HCT116 (cell line): ENCODE results near the gene ERGIC2. TPM values are rescaled to one million over a fixed set of nuclear protein-coding genes. Genes with fewer than 3 reads are reported as not detected.

Experiments used
- ATAC-seq: fragments of 200-7000 bp; cut with Tn5 transposase; 2 replicates; pipeline ENCODE4 v1.9.1; 2020; ENCODE audit warnings: mild to moderate bottlenecking, moderate library complexity
- BruUV-seq: library from RNA; stranded (reverse); fragments of 400-500 nt; replicated peaks from 2 replicates; lab custom pipeline; 2021; lab: Mats Ljungman, UMichigan
- CTCF ChIA-PET: fragments of 300-600 bp; sonication (Branson Sonifier 250); formaldehyde crosslinking; loops from one replicate; lab custom pipeline; 2021; ENCODE audit warnings: antibody characterized with exemption; lab: Charles Lee
- POLR2A ChIA-PET: fragments of 300-600, 350-600 bp; sonication (Branson Sonifier 250); formaldehyde crosslinking; loops from one replicate; lab custom pipeline; 2021; ENCODE audit warnings: antibody characterized with exemption; lab: Charles Lee
- RAD21 ChIA-PET, 2 experiments: fragments of 300-600 bp; sonication (Branson Sonifier 250); formaldehyde crosslinking; loops; one replicate each; lab custom pipeline; 2023; ENCODE audit warnings: low total read pairs in 2 of 2; ENCODE audit not compliant: uncharacterized antibody in 2 of 2, unreplicated experiment in 2 of 2, low non-redundant PET in 1 of 2; lab: Charles Lee
- DNase-seq: peaks from one replicate; pipeline ENCODE4 v3.0.0-alpha.2; 2010; ENCODE audit warnings: low read depth, low spot score
- H2AFZ ChIP-seq: fragments of 200-600 bp; shearing (Covaris generic), sonication (generic); 2 replicates; pipeline ENCODE4 v1.6.1; 2017; ENCODE audit warnings: low read depth, mixed run types, mixed read lengths, antibody characterized with exemption, low read length; ENCODE audit not compliant: poor library complexity, severe bottlenecking
- H3K27ac ChIP-seq: 2 replicates; pipeline ENCODE4 v1.5.1; 2012; ENCODE audit warnings: low read depth, low read length
- H3K27me3 ChIP-seq: fragments of 200-600 bp; sonication (generic); 2 replicates; pipeline ENCODE4 v1.6.1; 2016; ENCODE audit warnings: mixed run types, low read length, mixed read lengths; ENCODE audit not compliant: insufficient read depth
- H3K36me3 ChIP-seq, 2 experiments: fragments of 200-500 bp in 1 of 2; fragments of 200-600 bp in 1 of 2; sonication (Bioruptor generic) in 1 of 2; sonication (generic) in 1 of 2; 2 replicates each; pipeline versions ENCODE4 v1.5.1 to v1.6.1; 2014 to 2016; ENCODE audit warnings: low read length in 2 of 2, inconsistent platforms in 1 of 2, mixed read lengths in 1 of 2, mixed run types in 1 of 2; ENCODE audit not compliant: insufficient read depth in 2 of 2, control insufficient read depth in 1 of 2
- H3K4me1 ChIP-seq, 2 experiments: fragments of 200-600 bp in 1 of 2; sonication (generic) in 1 of 2; 2 replicates each; pipeline versions ENCODE4 v1.5.1 to v1.6.1; 2012 to 2017; ENCODE audit warnings: low read length in 2 of 2, inconsistent platforms in 1 of 2, mild to moderate bottlenecking in 1 of 2, mixed read lengths in 1 of 2, mixed run types in 1 of 2, moderate library complexity in 1 of 2; ENCODE audit not compliant: insufficient read depth in 2 of 2, control insufficient read depth in 1 of 2
- H3K4me2 ChIP-seq: fragments of 200-600 bp; sonication (generic); 2 replicates; pipeline ENCODE4 v1.6.1; 2017; ENCODE audit warnings: mixed run types, low read length, mixed read lengths
- H3K4me3 ChIP-seq, 2 experiments: fragments of 200-600 bp in 1 of 2; sonication (generic) in 1 of 2; replicated peaks in 1 of 2; 2 replicates each; pipeline ENCODE4 v1.5.1; 2011 to 2016; ENCODE audit warnings: low read length in 2 of 2, control low read depth in 1 of 2, low read depth in 1 of 2, mild to moderate bottlenecking in 1 of 2, mixed read lengths in 1 of 2, mixed run types in 1 of 2
- H3K79me2 ChIP-seq: fragments of 200-600 bp; sonication (generic); 2 replicates; pipeline ENCODE4 v1.6.1; 2017; ENCODE audit warnings: mild to moderate bottlenecking, mixed run types, low read length, moderate library complexity, mixed read lengths; ENCODE audit not compliant: insufficient read depth
- H3K9ac ChIP-seq: fragments of 200-600 bp; sonication (generic); 2 replicates; pipeline ENCODE4 v1.6.1; 2016; ENCODE audit warnings: low read length, mixed read lengths
- H3K9me2 ChIP-seq: fragments of 200-600 bp; sonication (generic), shearing (Covaris generic); 2 replicates; pipeline ENCODE4 v1.6.1; 2017; ENCODE audit warnings: mixed run types, mild to moderate bottlenecking, moderate library complexity; ENCODE audit not compliant: insufficient read depth
- H3K9me3 ChIP-seq, 2 experiments: fragments of 200-500 bp in 1 of 2; fragments of 200-600 bp in 1 of 2; sonication (Bioruptor generic) in 1 of 2; sonication (generic) in 1 of 2; 2 replicates each; pipeline ENCODE4 v1.6.1; 2014 to 2017; ENCODE audit warnings: low read length in 2 of 2, mixed read lengths in 2 of 2, inconsistent platforms in 1 of 2, low read depth in 1 of 2, mild to moderate bottlenecking in 1 of 2, mixed run types in 1 of 2, moderate library complexity in 1 of 2; ENCODE audit not compliant: control insufficient read depth in 1 of 2, insufficient read depth in 1 of 2
- H4K20me1 ChIP-seq: fragments of 200-600 bp; sonication (generic), shearing (Covaris generic); 2 replicates; pipeline ENCODE4 v1.6.1; 2017; ENCODE audit warnings: mixed run types, mild to moderate bottlenecking, moderate library complexity; ENCODE audit not compliant: insufficient read depth
- CTCF ChIP-seq, 3 experiments: fragments of 200-600 bp in 1 of 3; sonication (generic) in 1 of 3; IDR thresholded peaks in 2 of 3; conservative IDR thresholded peaks in 1 of 3; 2 replicates each; pipeline ENCODE4 v1.5.1; 2012 to 2017; ENCODE audit warnings: low read depth in 2 of 3, low read length in 2 of 3, antibody characterized with exemption in 1 of 3, borderline replicate concordance in 1 of 3, control low read depth in 1 of 3, mild to moderate bottlenecking in 1 of 3, mixed read lengths in 1 of 3, mixed run types in 1 of 3, moderate library complexity in 1 of 3; ENCODE audit not compliant: insufficient read depth in 1 of 3
- ELF1 ChIP-seq: IDR thresholded peaks from 2 replicates; pipeline ENCODE4 v1.6.1; 2012; ENCODE audit warnings: low read depth, borderline replicate concordance
- FOSL1 ChIP-seq: IDR thresholded peaks from 2 replicates; pipeline ENCODE4 v1.6.1; 2012; ENCODE audit warnings: low read depth
- JUND ChIP-seq: IDR thresholded peaks from 2 replicates; pipeline ENCODE4 v1.6.1; 2012
- POLR2A ChIP-seq: IDR thresholded peaks from 2 replicates; pipeline ENCODE4 v1.7.0; 2011; ENCODE audit warnings: borderline replicate concordance; ENCODE audit not compliant: insufficient read depth, insufficient read length; ENCODE audit errors: extremely low read depth
- RAD21 ChIP-seq: IDR thresholded peaks from 2 replicates; pipeline ENCODE4 v1.6.1; 2012; ENCODE audit warnings: low read depth, mild to moderate bottlenecking
- REST ChIP-seq: IDR thresholded peaks from 2 replicates; pipeline ENCODE4 v1.6.1; 2012; ENCODE audit warnings: low read depth
- SIN3A ChIP-seq: IDR thresholded peaks from 2 replicates; pipeline ENCODE4 v1.6.1; 2012; ENCODE audit warnings: low read depth
- SRF ChIP-seq: IDR thresholded peaks from 2 replicates; pipeline ENCODE4 v1.6.1; 2012; ENCODE audit warnings: low read depth
- TCF7L2 ChIP-seq: IDR thresholded peaks from 2 replicates; pipeline ENCODE4 v1.7.0; 2011; ENCODE audit warnings: borderline replicate concordance, inconsistent platforms; ENCODE audit not compliant: insufficient read depth, insufficient read length; ENCODE audit errors: extremely low read depth
- YY1 ChIP-seq: IDR thresholded peaks from 2 replicates; pipeline ENCODE4 v1.6.1; 2011; ENCODE audit warnings: low read length, low read depth, moderate library complexity, mild to moderate bottlenecking; ENCODE audit not compliant: insufficient replicate concordance; ENCODE audit errors: extremely low read depth
- ZBTB33 ChIP-seq: IDR thresholded peaks from 2 replicates; pipeline ENCODE4 v1.6.1; 2011; ENCODE audit warnings: mild to moderate bottlenecking, low read length, moderate library complexity; ENCODE audit not compliant: insufficient replicate concordance; ENCODE audit errors: extremely low read depth
- ZFX ChIP-seq: fragments of 450-650 bp; IDR thresholded peaks from 2 replicates; pipeline ENCODE4 v1.6.1; 2017
- intact Hi-C: fragments of 100-400 bp; cut with micrococcal nuclease; formaldehyde crosslinking; loops from 2 replicates; pipeline ENCODE4 v1.10.0; 2022
- total RNA-seq: library from RNA; stranded (reverse); gene quantifications from one replicate; pipeline ENCODE4 v1.2.1, GENCODE V29; 2021; ENCODE audit not compliant: unreplicated experiment

The ERGIC2 gene
- total RNA-seq, 1 experiment from 2014 or later: 71.1 TPM

GRCh38 chr12:29403991-29404390 lies 23.0 kb upstream of the ERGIC2 start:
- no peaks in the 10 kb centered on the region for H3K27me3 ChIP-seq
- intact Hi-C loops: no loop called here
- no peaks in the 10 kb centered on the region for H4K20me1 ChIP-seq
- H3K27ac ChIP-seq: no peak overlapping the region
- no peak overlapping the region for H3K9ac ChIP-seq
- TF ChIP-seq POLR2A (no peak), FOSL1 (no peak), TCF7L2 (no peak), ZBTB33 (no peak), ELF1 (no peak), ZFX (no peak), YY1 (no peak), SRF (no peak), JUND (no peak), SIN3A (no peak), CTCF (IDR thresholded peaks at IDR 0.05 in 2 of 3, conservative IDR thresholded peaks at IDR 0.05 in 1 of 3; ENCODE audit: borderline replicate concordance in 1 of 3, insufficient read depth in 1 of 3, low read depth in 2 of 3, low read length in 2 of 3) (no peak), RAD21 (no peak), REST (no peak)
- H3K4me1 ChIP-seq: no peaks in the 10 kb centered on the region
- POLR2A ChIA-PET: no interaction called here
- no peaks in the 10 kb centered on the region for H3K79me2 ChIP-seq
- no peak overlapping the region for H2AFZ ChIP-seq
- ATAC-seq: no peak
- no peaks in the 10 kb centered on the region for H3K36me3 ChIP-seq
- H3K4me3 ChIP-seq: no peak overlapping the region
- no peaks in the 10 kb centered on the region for H3K9me3 ChIP-seq
- no peak overlapping the region for H3K4me2 ChIP-seq
- no TSS peak for BruUV-seq
- CTCF ChIA-PET: no interaction called here
- no peak for DNase-seq
- RAD21 ChIA-PET: no interaction called here
- no peaks in the 10 kb centered on the region for H3K9me2 ChIP-seq
